H1 (cell line): ENCODE measurements around the gene COMMD1. TPM values are rescaled to one million over a fixed set of nuclear protein-coding genes. Genes with fewer than 3 reads are reported as not detected.

ENCODE experiments used
- CTCF ChIA-PET: fragments of 300-600 bp; sonication (Branson Sonifier 250); formaldehyde crosslinking; loops from one replicate; lab custom pipeline; 2021; ENCODE audit not compliant: partially characterized antibody; lab: Charles Lee
- POLR2A ChIA-PET: fragments of 300-600 bp; sonication (Branson Sonifier 250); formaldehyde crosslinking; loops from one replicate; lab custom pipeline; 2021; ENCODE audit warnings: inconsistent platforms; ENCODE audit not compliant: partially characterized antibody; lab: Charles Lee
- DNase-seq, 2 experiments: peaks; one replicate each; pipeline versions ENCODE4 v3.0.0 to v3.0.0-alpha.2; 2010 to 2022; ENCODE audit warnings: low spot score in 2 of 2, low read depth in 1 of 2, mixed read lengths in 1 of 2
- FAIRE-seq: peaks from 2 replicates; lab custom pipeline; 2011; peaks lifted over from hg19 to GRCh38; lab: Jason Lieb, UNC
- H2AFZ ChIP-seq: 2 replicates; pipeline ENCODE4 v1.8.1; 2012; ENCODE audit warnings: low read length, inconsistent platforms
- H2AK5ac ChIP-seq: 2 replicates; pipeline ENCODE4 v1.6.1; 2013; ENCODE audit warnings: low read depth, low read length
- H2BK120ac ChIP-seq: replicated peaks from 2 replicates; pipeline ENCODE3; 2013; ENCODE audit warnings: low read depth, low read length, inconsistent platforms
- H2BK12ac ChIP-seq: 2 replicates; pipeline ENCODE4 v1.6.1; 2013; ENCODE audit warnings: low read depth, low read length
- H2BK15ac ChIP-seq: 2 replicates; pipeline ENCODE4 v1.6.1; 2013; ENCODE audit warnings: low read length
- H2BK20ac ChIP-seq: 2 replicates; pipeline ENCODE4 v1.6.1; 2013; ENCODE audit warnings: low read length
- H2BK5ac ChIP-seq: 2 replicates; pipeline ENCODE4 v1.6.1; 2013; ENCODE audit warnings: low read depth, low read length
- H3K14ac ChIP-seq: 2 replicates; pipeline ENCODE4 v1.6.1; 2013; ENCODE audit warnings: inconsistent platforms; ENCODE audit not compliant: insufficient read length
- H3K18ac ChIP-seq: 2 replicates; pipeline ENCODE4 v1.6.1; 2013; ENCODE audit warnings: low read length; ENCODE audit errors: extremely low read depth
- H3K23ac ChIP-seq: 2 replicates; pipeline ENCODE4 v1.6.1; 2013; ENCODE audit warnings: inconsistent platforms; ENCODE audit not compliant: insufficient read length
- H3K23me2 ChIP-seq: 2 replicates; pipeline ENCODE4 v1.6.1; 2013; ENCODE audit warnings: low read depth, low read length
- H3K27ac ChIP-seq: 2 replicates; pipeline ENCODE4 v1.6.1; 2011; ENCODE audit warnings: low read depth, low read length, inconsistent platforms
- H3K27me3 ChIP-seq, 4 experiments: replicated peaks in 1 of 4; 1 replicate in 1 of 4; 2 replicates in 3 of 4; pipeline versions ENCODE4 v1.6.1 to v1.8.1; 2011 to 2013; ENCODE audit warnings: low read length in 3 of 4, mild to moderate bottlenecking in 3 of 4, inconsistent platforms in 2 of 4, mixed read lengths in 2 of 4, moderate library complexity in 1 of 4; ENCODE audit not compliant: control insufficient read depth in 3 of 4, insufficient read depth in 3 of 4; ENCODE audit errors: extremely low read depth in 1 of 4
- H3K36me3 ChIP-seq, 4 experiments: 2 replicates each; pipeline versions ENCODE4 v1.6.1 to v1.8.1; 2011 to 2013; ENCODE audit warnings: mild to moderate bottlenecking in 4 of 4, low read length in 3 of 4, moderate library complexity in 2 of 4, control low read depth in 1 of 4, inconsistent platforms in 1 of 4; ENCODE audit not compliant: insufficient read depth in 4 of 4, control insufficient read depth in 2 of 4
- H3K4ac ChIP-seq: replicated peaks from 2 replicates; pipeline ENCODE3; 2013; ENCODE audit warnings: low read length, low read depth, mixed read lengths, inconsistent platforms; ENCODE audit not compliant: insufficient read length
- H3K4me1 ChIP-seq, 4 experiments: replicated peaks in 1 of 4; 1 replicate in 1 of 4; 2 replicates in 3 of 4; pipeline versions ENCODE4 v1.6.1 to v1.8.1; 2011 to 2013; ENCODE audit warnings: low read length in 3 of 4, inconsistent platforms in 2 of 4, mixed read lengths in 1 of 4; ENCODE audit not compliant: insufficient read depth in 4 of 4, control insufficient read depth in 3 of 4
- H3K4me2 ChIP-seq, 2 experiments: 2 replicates each; pipeline versions ENCODE4 v1.6.1 to v1.8.1; 2011 to 2013; ENCODE audit warnings: low read depth in 2 of 2, low read length in 2 of 2, control low read depth in 1 of 2, inconsistent platforms in 1 of 2, mild to moderate bottlenecking in 1 of 2; ENCODE audit not compliant: insufficient read depth in 1 of 2
- H3K4me3 ChIP-seq, 4 experiments: fragments of 200-600, 300-600 bp in 1 of 4; sonication (generic), shearing (Covaris generic), sonication (Bioruptor Twin) in 1 of 4; 2 replicates each; pipeline versions ENCODE4 v1.5.1 to v1.8.1; 2011 to 2016; ENCODE audit warnings: low read length in 4 of 4, low read depth in 3 of 4, control low read depth in 2 of 4, inconsistent platforms in 2 of 4, mild to moderate bottlenecking in 2 of 4, mixed read lengths in 1 of 4, moderate library complexity in 1 of 4; ENCODE audit not compliant: insufficient read depth in 2 of 4; ENCODE audit errors: extremely low read depth in 1 of 4
- H3K56ac ChIP-seq: replicated peaks from 2 replicates; pipeline ENCODE3; 2013; ENCODE audit warnings: low read depth, mild to moderate bottlenecking, mixed read lengths, low read length, inconsistent platforms; ENCODE audit not compliant: insufficient read length
- H3K79me1 ChIP-seq: 2 replicates; pipeline ENCODE4 v1.6.1; 2013; ENCODE audit warnings: low read depth, low read length, control low read depth
- H3K79me2 ChIP-seq, 2 experiments: 2 replicates each; pipeline versions ENCODE4 v1.6.1 to v1.8.1; 2012 to 2013; ENCODE audit warnings: low read length in 2 of 2, mild to moderate bottlenecking in 2 of 2, inconsistent platforms in 1 of 2; ENCODE audit not compliant: insufficient read depth in 2 of 2, control insufficient read depth in 1 of 2
- H3K9ac ChIP-seq, 4 experiments: replicated peaks in 1 of 4; 1 replicate in 1 of 4; 2 replicates in 3 of 4; pipeline versions ENCODE4 v1.6.1 to v1.8.1; 2011 to 2013; ENCODE audit warnings: low read depth in 3 of 4, low read length in 3 of 4, control low read depth in 2 of 4, mild to moderate bottlenecking in 2 of 4, moderate library complexity in 2 of 4, inconsistent platforms in 1 of 4; ENCODE audit errors: extremely low read depth in 1 of 4
- H3K9me3 ChIP-seq, 2 experiments: 2 replicates each; pipeline versions ENCODE4 v1.6.1 to v1.8.1; 2012 to 2013; ENCODE audit warnings: mild to moderate bottlenecking in 2 of 2, moderate library complexity in 2 of 2, control low read depth in 1 of 2, inconsistent platforms in 1 of 2, low read depth in 1 of 2, low read length in 1 of 2, mixed read lengths in 1 of 2; ENCODE audit not compliant: insufficient read depth in 2 of 2
- H4K20me1 ChIP-seq, 2 experiments: replicated peaks in 1 of 2; 2 replicates each; pipeline versions ENCODE3 to v1.8.1; 2011 to 2013; ENCODE audit warnings: inconsistent platforms in 2 of 2, low read length in 2 of 2, mild to moderate bottlenecking in 1 of 2; ENCODE audit not compliant: insufficient read depth in 2 of 2, control insufficient read depth in 1 of 2
- H4K5ac ChIP-seq: 2 replicates; pipeline ENCODE4 v1.6.1; 2013; ENCODE audit warnings: low read length, low read depth, mixed read lengths, inconsistent platforms; ENCODE audit not compliant: insufficient read length
- H4K8ac ChIP-seq: 2 replicates; pipeline ENCODE4 v1.8.0; 2013; ENCODE audit warnings: mild to moderate bottlenecking, moderate library complexity, low read length, inconsistent platforms; ENCODE audit not compliant: insufficient read depth; ENCODE audit errors: extremely low read depth
- H4K91ac ChIP-seq: replicated peaks from 2 replicates; pipeline ENCODE3; 2013; ENCODE audit warnings: low read length, mixed read lengths, inconsistent platforms; ENCODE audit not compliant: insufficient read length
- ATF2 ChIP-seq: IDR thresholded peaks from 2 replicates; pipeline ENCODE4 v1.6.1; 2012; ENCODE audit warnings: low read length, inconsistent platforms
- BACH1 ChIP-seq: IDR thresholded peaks from 2 replicates; pipeline ENCODE4 v1.6.1; 2012; ENCODE audit warnings: low read length, improper control_type of control experiment
- ZNF274 ChIP-seq: IDR thresholded peaks from 2 replicates; pipeline ENCODE4 v1.7.0; 2012; ENCODE audit warnings: low read length, borderline replicate concordance; ENCODE audit errors: extremely low read depth
- WGBS, 2 experiments: shearing (Covaris generic) in 1 of 2; methylation state at CpG; one replicate each; pipeline versions ENCODE4 v1.1.6 to v1.1.7; 2013 to 2015; ENCODE audit warnings: low lambda C conversion rate in 2 of 2, mixed read lengths in 2 of 2, inconsistent platforms in 1 of 2, low coverage in 1 of 2, missing lambda C conversion rate in 1 of 2; ENCODE audit not compliant: insufficient replicate concordance in 2 of 2, insufficient coverage in 1 of 2, insufficient read length in 1 of 2; ENCODE audit errors: extremely low coverage in 1 of 2, missing lambda C conversion rate in 1 of 2; 5-methylcytosine and 5-hydroxymethylcytosine counted together
- polyA plus RNA-seq, 7 experiments: library from polyadenylated mRNA; depleted of rRNA in 3 of 7; stranded (reverse) in 5 of 7; unstranded in 2 of 7; fragments of >200 nt in 5 of 7; fragments of 200-250 nt in 2 of 7; gene quantifications; 1 replicate in 5 of 7; 2 replicates in 1 of 7; 4 replicates in 1 of 7; pipeline versions ENCODE4 v1.2.1 to v1.2.3, GENCODE V29; 2011 to 2013; ENCODE audit warnings: missing spikeins in 2 of 7, mixed read lengths in 2 of 7
- total RNA-seq: library from RNA; stranded (reverse); fragmentation: NEBNext Ultra II Directional; extraction: Animal tissue kit (Norgen Biotek cat#: 25700); gene quantifications from 2 replicates; pipeline ENCODE4 v1.2.1, GENCODE V29; 2021

The COMMD1 gene
- total and polyA plus RNA-seq, 2 of the 8 experiments (the other 6 are each of a cell fraction or from before 2014, with no cell fraction given), result 23.5 to 28.3 TPM

- CTCF ChIA-PET, result no interaction called here
- Histone ChIP-seq H4K5ac (no peak overlapping the region), H3K79me1 (no peaks in the 10 kb centered on the region), H3K4me3 (no peak overlapping the region), H4K20me1 (no peaks in the 10 kb centered on the region), H2BK120ac (no peak overlapping the region), H2AFZ (no peak overlapping the region), H2BK5ac (no peak overlapping the region), H2AK5ac (no peak overlapping the region), H3K9ac (no peak overlapping the region), H2BK15ac (no peak overlapping the region), H3K36me3 (no peaks in the 10 kb centered on the region), H3K4ac (no peak overlapping the region), H3K27me3 (no peaks in the 10 kb centered on the region), H3K4me1 (peaks cover 0 to 3% (median under 1%) of the 10 kb centered on the region in 4 experiments; a peak in 4 of 7 replicates), H3K9me3 (no peaks in the 10 kb centered on the region), H3K56ac (no peak overlapping the region), H3K14ac (no peak overlapping the region), H4K8ac (no peak overlapping the region), H2BK20ac (no peak overlapping the region), H2BK12ac (no peak overlapping the region), H4K91ac (no peak overlapping the region), H3K27ac (no peak overlapping the region), H3K18ac (no peak overlapping the region), H3K23me2 (no peaks in the 10 kb centered on the region), H3K23ac (no peak overlapping the region), H3K79me2 (no peaks in the 10 kb centered on the region), H3K4me2 (no peak overlapping the region)
- DNase-seq (no peak), FAIRE-seq (no peak)
- no peak for TF ChIP-seq ZNF274
- TF ChIP-seq ATF2, result no peak
- no peak for TF ChIP-seq BACH1
- POLR2A ChIA-PET, result no interaction called here
- 90% methylated on average over 5 of the region's 5 CpGs; no CpG with 5 or more reads in 1 of the 2 experiments for WGBS, 2 experiments
Measured at GRCh38 chr2:62145478-62146100, 240.1 kb downstream of the COMMD1 start.
